Gastroesophageal sphincter (tissue), 3 donors: Measurements from ENCODE around the gene KDM5C.

Experiments used
- CTCF ChIP-seq, 4 experiments: fragments of 200-600 bp in 2 of 4; fragments of 450-650 bp in 2 of 4; sonication (generic) in 1 of 4; IDR thresholded peaks; one replicate each; pipeline ENCODE4 v1.5.1; 2017 to 2019; ENCODE audit warnings: antibody characterized with exemption in 4 of 4, mild to moderate bottlenecking in 2 of 4, moderate library complexity in 2 of 4
- EP300 ChIP-seq: sonication (generic); formaldehyde crosslinking; IDR thresholded peaks from one replicate; pipeline ENCODE4 v1.6.1; 2017; ENCODE audit warnings: antibody characterized with exemption, mild to moderate bottlenecking
- POLR2A ChIP-seq, 2 donors: fragments of 450-650 bp; IDR thresholded peaks; one replicate each; pipeline ENCODE4 v1.6.1; 2017; ENCODE audit warnings: antibody characterized with exemption in 2 of 2, mild to moderate bottlenecking in 2 of 2, moderate library complexity in 1 of 2
- POLR2AphosphoS5 ChIP-seq: sonication (generic); formaldehyde crosslinking; IDR thresholded peaks from one replicate; pipeline ENCODE4 v1.6.1; 2017; ENCODE audit warnings: antibody characterized with exemption

GRCh38 chrX:53260836-53261235 lies 35.8 kb upstream of the KDM5C start:
- TF ChIP-seq POLR2A (IDR thresholded peaks at IDR 0.05) (no peak), CTCF (IDR thresholded peaks at IDR 0.05) (no peak), EP300 (no peak), POLR2AphosphoS5 (no peak)
